Measurements from ENCODE around the gene TCEANC2. TPM values are rescaled to one million over a fixed set of nuclear protein-coding genes. Genes with fewer than 3 reads are reported as not detected.

TCEANC2 gene
- total and polyA plus RNA-seq, 12 donors = 1.3 to 12.5 (median 5.6) TPM

DNA sequence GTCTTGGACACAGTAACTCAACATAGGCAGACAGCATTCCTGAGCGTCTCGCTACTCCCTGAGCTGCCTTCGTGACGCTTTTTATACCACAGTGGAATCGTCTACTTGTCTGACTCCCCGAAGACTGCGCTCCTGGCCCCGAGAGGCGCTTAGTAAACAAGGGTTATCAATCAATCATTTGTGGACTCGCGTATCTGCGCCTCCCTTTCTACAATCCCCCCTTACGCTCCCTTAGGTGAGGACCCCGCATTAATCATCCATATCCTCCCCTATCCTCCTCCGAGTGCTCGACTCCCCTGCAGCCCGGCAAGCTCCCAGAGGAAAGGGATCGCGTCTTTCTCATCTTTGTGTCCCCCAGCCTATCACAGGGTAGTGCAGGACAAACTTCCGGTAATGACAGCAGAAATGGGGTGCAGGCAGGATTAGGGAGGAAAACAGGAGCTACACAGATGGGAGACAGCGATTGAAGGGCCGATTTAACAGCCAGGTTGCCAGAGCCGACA is 926 bp upstream of the TCEANC2 start:
- H3K4me3 ChIP-seq = peak overlapping the region; percentile 41 to 86 (median 66)
- no peak for TF ChIP-seq CTCF (IDR thresholded peaks at IDR 0.05)
- TF ChIP-seq POLR2A (IDR thresholded peaks at IDR 0.05) = peak in 1 of 2 donors; percentile 51
- peaks cover 6 to 50% of the 10 kb centered on the region in 2 donors for H3K4me1 ChIP-seq (replicated peaks in 1 of 2)
- intact Hi-C loops (cut with DNase I) = no loop called here
- no peaks in the 10 kb centered on the region for H3K9me3 ChIP-seq (replicated peaks in 1 of 3)
- no peaks in the 10 kb centered on the region for H3K36me3 ChIP-seq (replicated peaks in 1 of 2)
- no peaks in the 10 kb centered on the region for H3K27me3 ChIP-seq
- peak overlapping the region; percentile 83 to 98 (median 89) for H3K27ac ChIP-seq
- 0 to 3% (median 0%) methylated on average over 20 to 23 of the region's 23 CpGs for WGBS, 4 donors
- peak; percentile 36 to 76 (median 56) for DNase-seq

GRCh38 chr1:54053745-54054437 is 483 bp downstream of the TCEANC2 start:
- intact Hi-C loops (cut with DNase I) = no loop called here
- no peaks in the 10 kb centered on the region for H3K27me3 ChIP-seq
- peaks cover 6 to 37% of the 10 kb centered on the region in 2 donors for H3K4me1 ChIP-seq (replicated peaks in 1 of 2)
- DNase-seq = no peak
- no peak for TF ChIP-seq POLR2A (IDR thresholded peaks at IDR 0.05)
- TF ChIP-seq CTCF (IDR thresholded peaks at IDR 0.05) = no peak
- peak overlapping the region; percentile 83 to 98 (median 89) for H3K27ac ChIP-seq
- H3K4me3 ChIP-seq = peak overlapping the region; percentile 19 to 86 (median 65)
- no peaks in the 10 kb centered on the region for H3K9me3 ChIP-seq (replicated peaks in 1 of 3)
- WGBS, 4 donors = 7 to 14% (median 10%) methylated on average over 13 to 21 of the region's 21 CpGs
- no peaks in the 10 kb centered on the region for H3K36me3 ChIP-seq (replicated peaks in 1 of 2)

- Histone ChIP-seq H3K9me3 (replicated peaks in 1 of 3) (no peaks in the 10 kb centered on the region), H3K27ac (peak overlapping the region in 1 of 5 donors; percentile 98), H3K4me3 (peak overlapping the region in 1 of 4 donors; percentile 86), H3K4me1 (replicated peaks in 1 of 2) (peaks cover 6 to 32% of the 10 kb centered on the region in 2 donors), H3K27me3 (no peaks in the 10 kb centered on the region), H3K36me3 (replicated peaks in 1 of 2) (no peaks in the 10 kb centered on the region)
- TF ChIP-seq POLR2A (IDR thresholded peaks at IDR 0.05) (no peak), CTCF (IDR thresholded peaks at IDR 0.05) (no peak)
- DNase-seq = no peak
- intact Hi-C loops (cut with DNase I) = no loop called here
- 30 to 53% (median 49%) methylated on average over 5 of the region's 5 CpGs for WGBS, 4 donors
Observed at GRCh38 chr1:54054438-54054749, 986 bp downstream of the TCEANC2 start.

DNA sequence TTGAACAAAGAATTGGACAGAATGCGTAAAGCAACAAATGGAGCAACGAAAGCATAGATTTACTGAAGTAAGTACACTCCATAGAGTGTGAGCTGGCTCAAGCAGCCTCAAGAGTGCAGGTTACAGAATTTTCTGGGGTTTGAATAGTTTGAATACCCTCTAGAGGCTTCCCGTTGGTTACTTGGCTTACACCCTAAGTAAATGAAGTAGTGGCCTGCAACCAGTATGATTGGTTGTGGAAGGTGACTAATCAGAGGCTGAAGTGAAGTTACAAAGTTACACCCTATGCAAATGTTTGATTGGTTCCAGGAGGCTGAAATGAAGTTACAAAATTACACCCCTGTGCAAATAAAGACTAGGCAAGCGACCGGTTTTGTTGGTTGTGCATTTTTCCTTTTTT is 10.9 kb downstream of the TCEANC2 start:
- no peak for DNase-seq
- intact Hi-C loops (cut with DNase I) = loop anchor here in 1 of 2 donors (10.0 kb wide), 1 partner anchor 431 kb away; no protein-coding TSS in a partner anchor
- WGBS, 4 donors = 85 to 97% (median 90%) methylated on average over 5 of the region's 5 CpGs

More for the DNA sequence above, 10.9 kb downstream of the TCEANC2 start:
- Histone ChIP-seq H3K4me3 (no peak overlapping the region), H3K9me3 (replicated peaks in 1 of 3) (no peaks in the 10 kb centered on the region), H3K27me3 (no peaks in the 10 kb centered on the region), H3K27ac (no peak overlapping the region), H3K4me1 (replicated peaks in 1 of 2) (no peaks in the 10 kb centered on the region), H3K36me3 (replicated peaks in 1 of 2) (no peaks in the 10 kb centered on the region)
- TF ChIP-seq CTCF (IDR thresholded peaks at IDR 0.05) (no peak), POLR2A (IDR thresholded peaks at IDR 0.05) (no peak)
